AG04449 (cell line): ENCODE measurements around the gene RMI2.

Experiments
- CTCF ChIA-PET: fragments of 350-600 bp; formaldehyde crosslinking; extraction: SDS; loops from one replicate; lab custom pipeline; 2021; ENCODE audit warnings: antibody characterized with exemption; lab: Yijun Ruan, JAX
- POLR2A ChIA-PET: fragments of 400-600, 350-600 bp; formaldehyde crosslinking; extraction: SDS; loops from one replicate; lab custom pipeline; 2020; ENCODE audit warnings: antibody characterized with exemption, inconsistent platforms; lab: Yijun Ruan, JAX
- DNase-seq: peaks from one replicate; pipeline ENCODE4 v3.0.0-alpha.2; 2010; ENCODE audit warnings: low read depth, low spot score
- H3K4me3 ChIP-seq: 2 replicates; pipeline ENCODE4 v1.5.1; 2011; ENCODE audit warnings: low read depth, mild to moderate bottlenecking, control low read depth, low read length
- TF ChIP-seq, protein P1 (sequence below): IDR thresholded peaks from one replicate; pipeline ENCODE4 v1.5.1; 2011; ENCODE audit warnings: mild to moderate bottlenecking, moderate library complexity, low read length, control low read depth, inconsistent platforms; ENCODE audit not compliant: insufficient read depth; ENCODE audit errors: missing control alignments

The RMI2 gene

DNA sequence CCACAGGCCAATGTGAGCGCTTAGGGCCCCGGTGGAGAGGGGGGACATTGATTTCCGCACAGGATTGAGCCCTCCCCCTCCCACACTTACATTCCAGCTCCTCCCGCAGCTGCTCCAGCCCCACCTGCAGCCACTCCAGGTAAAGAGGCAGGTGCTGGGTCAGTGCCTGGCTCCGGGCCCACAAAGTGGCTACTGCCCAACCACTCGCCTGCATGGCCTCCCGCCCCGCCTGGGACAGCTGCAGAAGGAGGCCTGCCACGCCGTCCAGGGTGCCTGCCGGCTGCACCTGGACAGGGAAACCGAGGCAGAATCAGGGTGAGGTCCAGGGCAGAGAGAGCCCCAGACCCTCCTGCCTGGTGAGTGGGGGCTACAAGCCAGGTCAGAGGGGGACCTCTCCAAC is 46.3 kb downstream of the RMI2 start:
- no peak for DNase-seq
- ChIA-PET CTCF (interaction anchor here (1.2 to 3.5 kb wide), 6 partner anchors 9 to 439 kb away, joined by 3 to 15 read pairs (median 5); no protein-coding TSS in a partner anchor), POLR2A (interaction anchor here (0.6 kb wide), 1 partner anchor 377 kb away, joined by 3 read pairs; no protein-coding TSS in a partner anchor)
- TF ChIP-seq, protein P1, sequence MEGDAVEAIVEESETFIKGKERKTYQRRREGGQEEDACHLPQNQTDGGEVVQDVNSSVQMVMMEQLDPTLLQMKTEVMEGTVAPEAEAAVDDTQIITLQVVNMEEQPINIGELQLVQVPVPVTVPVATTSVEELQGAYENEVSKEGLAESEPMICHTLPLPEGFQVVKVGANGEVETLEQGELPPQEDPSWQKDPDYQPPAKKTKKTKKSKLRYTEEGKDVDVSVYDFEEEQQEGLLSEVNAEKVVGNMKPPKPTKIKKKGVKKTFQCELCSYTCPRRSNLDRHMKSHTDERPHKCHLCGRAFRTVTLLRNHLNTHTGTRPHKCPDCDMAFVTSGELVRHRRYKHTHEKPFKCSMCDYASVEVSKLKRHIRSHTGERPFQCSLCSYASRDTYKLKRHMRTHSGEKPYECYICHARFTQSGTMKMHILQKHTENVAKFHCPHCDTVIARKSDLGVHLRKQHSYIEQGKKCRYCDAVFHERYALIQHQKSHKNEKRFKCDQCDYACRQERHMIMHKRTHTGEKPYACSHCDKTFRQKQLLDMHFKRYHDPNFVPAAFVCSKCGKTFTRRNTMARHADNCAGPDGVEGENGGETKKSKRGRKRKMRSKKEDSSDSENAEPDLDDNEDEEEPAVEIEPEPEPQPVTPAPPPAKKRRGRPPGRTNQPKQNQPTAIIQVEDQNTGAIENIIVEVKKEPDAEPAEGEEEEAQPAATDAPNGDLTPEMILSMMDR: no peak
- no peak overlapping the region for H3K4me3 ChIP-seq

DNA sequence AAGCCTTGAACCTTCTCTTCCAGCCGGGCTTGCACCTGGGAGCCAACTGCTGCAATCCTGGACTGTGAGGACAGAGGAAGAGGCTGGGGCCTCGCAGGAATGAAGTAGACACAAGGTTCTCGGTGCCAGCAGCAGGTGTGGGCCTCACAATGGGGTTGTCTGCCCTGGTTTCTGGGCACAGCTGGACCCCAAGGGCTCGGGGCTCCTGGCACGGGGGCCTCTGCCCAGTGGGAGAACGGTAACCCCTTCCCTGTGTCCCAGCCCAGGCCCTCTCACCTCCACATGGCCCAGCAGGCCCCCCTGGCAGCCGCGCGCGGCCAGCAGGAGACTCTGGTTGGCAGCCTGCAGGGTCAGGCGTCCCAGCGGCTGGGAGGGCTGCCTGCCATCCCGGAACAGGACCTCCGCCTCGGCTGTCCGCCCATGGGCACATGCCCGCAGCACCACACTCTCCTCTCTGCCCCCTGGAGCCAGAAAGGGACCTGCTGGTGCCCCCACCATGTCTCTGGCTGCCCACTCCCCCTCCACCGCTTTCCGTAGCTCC is 46.9 kb downstream of the RMI2 start:
- TF ChIP-seq, protein P1: no peak
- no peak overlapping the region for H3K4me3 ChIP-seq
- no peak for DNase-seq
- CTCF ChIA-PET: interaction anchor here (1.1 to 11.1 kb wide), 6 partner anchors 12 to 427 kb away, joined by 3 to 174 read pairs (median 10); no protein-coding TSS in a partner anchor
- POLR2A ChIA-PET: interaction anchor here (0.6 kb wide), 1 partner anchor 377 kb away, joined by 3 read pairs; no protein-coding TSS in a partner anchor

DNA sequence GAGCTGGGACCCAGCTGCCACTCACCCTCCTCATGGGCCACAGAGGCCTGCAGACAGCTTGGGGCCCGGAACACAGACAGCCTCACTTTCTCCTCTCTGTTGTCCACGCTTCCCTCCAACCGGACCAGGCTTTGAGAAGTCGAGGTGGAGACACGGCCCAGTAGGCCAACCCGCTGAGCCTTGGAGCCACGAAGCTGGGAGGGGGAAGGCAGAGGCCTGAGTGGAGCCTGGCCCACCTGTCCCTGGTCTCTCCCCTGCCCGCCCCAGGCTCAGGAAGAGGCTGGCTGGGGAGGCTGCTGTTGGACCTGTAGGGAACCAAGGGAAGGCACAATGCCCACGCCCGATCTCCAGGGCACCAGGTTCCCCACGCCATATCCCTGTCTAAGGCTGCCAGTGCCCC is 48.1 kb downstream of the RMI2 start:
- H3K4me3 ChIP-seq: no peak overlapping the region
- TF ChIP-seq, protein P1: no peak
- POLR2A ChIA-PET: no interaction called here
- CTCF ChIA-PET: interaction anchor here (0.9 to 17.3 kb wide), 6 partner anchors 9 to 428 kb away, joined by 3 to 241 read pairs (median 82); no protein-coding TSS in a partner anchor
- no peak for DNase-seq

DNA sequence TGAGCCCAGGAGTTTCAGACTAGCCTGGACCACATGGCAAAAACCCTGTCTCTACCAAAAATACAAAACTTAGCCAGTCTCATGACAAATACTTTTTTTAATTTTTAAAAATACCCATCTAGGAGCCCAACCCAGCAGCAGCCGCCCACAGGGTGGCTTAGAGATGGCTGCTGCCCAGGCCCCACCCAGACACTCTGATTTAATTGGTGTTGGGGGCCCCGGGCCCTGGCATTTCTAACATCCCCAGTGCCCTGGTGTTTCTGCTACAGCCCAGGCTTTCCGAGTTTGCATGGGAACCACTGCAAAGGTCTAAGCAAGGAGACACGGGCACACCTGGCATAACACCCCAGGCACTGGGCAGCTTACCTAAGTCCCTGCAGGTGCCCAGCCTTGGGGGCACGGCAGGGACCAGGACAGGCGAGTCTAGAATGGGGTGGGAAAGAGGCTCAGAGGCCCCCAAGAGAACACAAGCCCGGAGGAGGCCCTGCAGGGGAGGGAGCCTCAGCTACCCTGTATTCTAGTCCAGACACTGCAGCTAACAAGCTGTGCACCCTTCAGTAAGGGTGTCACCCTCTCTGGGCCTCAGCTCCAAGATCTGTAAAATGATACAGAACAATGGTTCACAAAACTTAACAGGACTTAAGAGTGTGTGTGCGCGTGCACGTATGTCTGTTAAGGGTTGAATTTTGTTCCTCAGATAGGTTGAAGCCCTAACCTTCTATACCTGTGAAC is 48.8 kb downstream of the RMI2 start:
- POLR2A ChIA-PET: no interaction called here
- H3K4me3 ChIP-seq: no peak overlapping the region

DNA sequence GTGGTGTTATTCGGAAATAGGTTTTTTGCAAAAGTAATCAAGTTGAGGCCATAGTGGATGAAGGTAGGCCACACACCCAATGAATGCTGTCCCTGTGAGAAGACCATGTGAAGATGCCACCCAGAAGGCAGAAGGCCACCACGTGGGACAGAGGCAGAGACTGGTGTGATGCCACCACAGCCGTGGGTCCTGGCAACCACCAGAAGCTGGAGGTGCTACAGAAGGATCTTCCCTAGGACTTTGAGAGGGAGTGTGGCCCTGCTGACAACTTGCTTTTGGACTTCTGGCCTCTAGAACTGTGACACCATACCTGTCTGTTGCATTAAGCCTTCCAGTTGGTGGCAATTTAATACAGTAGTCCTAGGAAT is 49.3 kb downstream of the RMI2 start:
- no peak overlapping the region for H3K4me3 ChIP-seq
- ChIA-PET CTCF (interaction anchor here (0.7 to 17.3 kb wide), 10 partner anchors 11 to 423 kb away, joined by 3 to 241 read pairs (median 12); no protein-coding TSS in a partner anchor), POLR2A (no interaction called here)
- no peak for DNase-seq
- TF ChIP-seq, protein P1: no peak

More for the DNA sequence above, 48.8 kb downstream of the RMI2 start:
- no peak for DNase-seq
- TF ChIP-seq, protein P1: no peak
- CTCF ChIA-PET: interaction anchor here (0.7 to 17.3 kb wide), 8 partner anchors 8 to 423 kb away, joined by 3 to 241 read pairs (median 28); no protein-coding TSS in a partner anchor
